Uterus (tissue), 2 donors: ENCODE results near the gene TTC23.

Experiments used
- POLR2A ChIP-seq, 2 donors: fragments of 450-650 bp; IDR thresholded peaks; one replicate each; pipeline ENCODE4 v1.6.1; 2016; ENCODE audit warnings: antibody characterized with exemption in 2 of 2, mild to moderate bottlenecking in 1 of 2, moderate library complexity in 1 of 2
- TF ChIP-seq, protein P1 (sequence below), 4 experiments: fragments of 200-600 bp in 2 of 4; fragments of 450-650 bp in 2 of 4; sonication (generic) in 2 of 4; IDR thresholded peaks; one replicate each; pipeline ENCODE4 v1.5.1; 2016 to 2019; ENCODE audit warnings: antibody characterized with exemption in 4 of 4, mild to moderate bottlenecking in 2 of 4, moderate library complexity in 1 of 4

DNA sequence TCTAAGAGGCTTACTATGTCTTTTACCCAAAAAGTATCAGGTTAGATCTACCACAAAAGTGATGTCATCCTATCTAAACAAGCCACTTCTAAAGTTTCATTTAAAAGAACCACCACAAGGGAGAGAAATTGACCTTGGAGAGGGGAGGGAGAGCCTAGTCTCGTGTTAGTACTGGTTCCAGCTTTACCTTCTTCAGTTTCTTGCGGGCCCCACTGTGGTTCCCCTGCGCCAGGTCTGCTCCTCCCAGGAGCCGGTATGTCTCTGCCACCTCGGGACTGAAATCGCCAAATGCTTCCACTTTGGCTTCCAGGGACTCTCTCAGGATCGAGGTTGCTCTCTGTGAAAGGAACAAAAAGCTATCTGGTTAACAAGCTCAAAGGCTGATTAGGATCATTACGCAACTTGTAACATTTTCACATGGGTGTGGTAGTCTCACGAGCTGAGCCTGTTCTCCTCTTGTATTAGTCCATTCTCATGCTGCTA lies 93.4 kb downstream of the TTC23 start:
- no peak for TF ChIP-seq POLR2A (IDR thresholded peaks at IDR 0.05)
- TF ChIP-seq, protein P1, sequence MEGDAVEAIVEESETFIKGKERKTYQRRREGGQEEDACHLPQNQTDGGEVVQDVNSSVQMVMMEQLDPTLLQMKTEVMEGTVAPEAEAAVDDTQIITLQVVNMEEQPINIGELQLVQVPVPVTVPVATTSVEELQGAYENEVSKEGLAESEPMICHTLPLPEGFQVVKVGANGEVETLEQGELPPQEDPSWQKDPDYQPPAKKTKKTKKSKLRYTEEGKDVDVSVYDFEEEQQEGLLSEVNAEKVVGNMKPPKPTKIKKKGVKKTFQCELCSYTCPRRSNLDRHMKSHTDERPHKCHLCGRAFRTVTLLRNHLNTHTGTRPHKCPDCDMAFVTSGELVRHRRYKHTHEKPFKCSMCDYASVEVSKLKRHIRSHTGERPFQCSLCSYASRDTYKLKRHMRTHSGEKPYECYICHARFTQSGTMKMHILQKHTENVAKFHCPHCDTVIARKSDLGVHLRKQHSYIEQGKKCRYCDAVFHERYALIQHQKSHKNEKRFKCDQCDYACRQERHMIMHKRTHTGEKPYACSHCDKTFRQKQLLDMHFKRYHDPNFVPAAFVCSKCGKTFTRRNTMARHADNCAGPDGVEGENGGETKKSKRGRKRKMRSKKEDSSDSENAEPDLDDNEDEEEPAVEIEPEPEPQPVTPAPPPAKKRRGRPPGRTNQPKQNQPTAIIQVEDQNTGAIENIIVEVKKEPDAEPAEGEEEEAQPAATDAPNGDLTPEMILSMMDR (IDR thresholded peaks at IDR 0.05), result no peak
